K562 (cell line): ENCODE measurements around the gene LMNTD2. TPM values are rescaled to one million over a fixed set of nuclear protein-coding genes. Genes with fewer than 3 reads are reported as not detected.

Source experiments
- ATF1 ChIP-seq, 2 experiments: fragments of 450-650 bp in 1 of 2; IDR thresholded peaks; 2 replicates each; pipeline ENCODE4 v1.6.1; 2016; ENCODE audit warnings: missing compliant biosample characterization in 1 of 2, missing genetic modification characterization in 1 of 2
- CLOCK ChIP-seq: fragments of 250-450 bp; sonication (Bioruptor Pico); IDR thresholded peaks from 2 replicates; pipeline ENCODE4 v1.4.0; 2020; ENCODE audit warnings: mild to moderate bottlenecking, moderate library complexity, borderline replicate concordance
- CSDE1 ChIP-seq, 2 experiments: fragments of 450-650 bp; IDR thresholded peaks; 2 replicates each; pipeline ENCODE4 v1.6.1; 2016; ENCODE audit warnings: mild to moderate bottlenecking in 1 of 2
- E2F8 ChIP-seq: fragments of 450-650 bp; IDR thresholded peaks from 2 replicates; pipeline ENCODE4 v1.7.1; 2018; ENCODE audit warnings: mild to moderate bottlenecking, low read depth; ENCODE audit not compliant: partially characterized antibody
- GABPA ChIP-seq: fragments of 200-800 bp; sonication (Bioruptor generic); conservative IDR thresholded peaks from 2 replicates; pipeline ENCODE4 v1.6.1; 2016; ENCODE audit warnings: low read depth, missing genetic modification characterization, missing compliant biosample characterization
- GATA2 ChIP-seq: sonication (generic); formaldehyde crosslinking; IDR thresholded peaks from 2 replicates; pipeline ENCODE4 v1.4.0; 2020; ENCODE audit warnings: mild to moderate bottlenecking, missing genetic modification reagents
- HDGF ChIP-seq: fragments of 450-650 bp; IDR thresholded peaks from 2 replicates; pipeline ENCODE4 v1.6.1; 2016
- KLF16 ChIP-seq: IDR thresholded peaks from 2 replicates; pipeline ENCODE4 v1.6.1; 2016; ENCODE audit warnings: antibody characterized with exemption
- MCM7 ChIP-seq, 2 experiments: fragments of 450-650 bp; IDR thresholded peaks; 2 replicates each; pipeline ENCODE4 v1.6.1; 2016 to 2018
- NR2C2 ChIP-seq, 2 experiments: fragments of 200-800 bp in 1 of 2; sonication (Bioruptor generic) in 1 of 2; sonication (generic) in 1 of 2; formaldehyde crosslinking in 1 of 2; IDR thresholded peaks; 2 replicates each; pipeline versions ENCODE4 v1.6.1 to v1.8.0; 2016 to 2022; ENCODE audit warnings: mild to moderate bottlenecking in 1 of 2, missing compliant biosample characterization in 1 of 2, missing genetic modification characterization in 1 of 2, missing genetic modification reagents in 1 of 2
- RBFOX2 ChIP-seq: fragments of 200-400 bp; formaldehyde crosslinking; IDR thresholded peaks from 2 replicates; pipeline ENCODE4 v1.6.1; 2017; ENCODE audit warnings: low read depth, mild to moderate bottlenecking, low read length, moderate library complexity
- THRA ChIP-seq: fragments of 450-650 bp; IDR thresholded peaks from 2 replicates; pipeline ENCODE4 v1.6.1; 2017; ENCODE audit warnings: mild to moderate bottlenecking, moderate library complexity
- polyA plus RNA-seq, 8 experiments: library from polyadenylated mRNA; depleted of rRNA in 4 of 8; stranded (reverse) in 5 of 8; unstranded in 3 of 8; fragments of >200 nt; fragmentation: Nextera tagmentation in 2 of 8; fragmentation: Illumina TruSeq in 1 of 8; extraction: Ambion mirVana in 2 of 8; extraction: Trizol in 1 of 8; gene quantifications; 2 replicates each; pipeline versions ENCODE4 v1.2.1 to v1.2.3, GENCODE V29; 2011 to 2014; ENCODE audit warnings: inconsistent platforms in 1 of 8, missing spikeins in 1 of 8
- total RNA-seq, 7 experiments: library from RNA; depleted of rRNA in 6 of 7; stranded (reverse); fragments of >200 nt in 6 of 7; fragmentation: Illumina TruSeq in 2 of 7; extraction: Trizol in 2 of 7; gene quantifications; 2 replicates each; pipeline versions ENCODE4 v1.2.1 to v1.2.3, GENCODE V29; 2011 to 2021; ENCODE audit warnings: low replicate concordance in 1 of 7
- TF ChIP-seq, protein P1 (sequence below): fragments of 450-650 bp; IDR thresholded peaks from 2 replicates; pipeline ENCODE4 v1.6.1; 2016; ENCODE audit warnings: antibody characterized with exemption
- TF ChIP-seq, protein P2 (sequence below), 2 experiments: fragments of 450-650 bp in 1 of 2; sonication (generic) in 1 of 2; formaldehyde crosslinking; conservative IDR thresholded peaks; 2 replicates each; pipeline versions ENCODE4 v1.4.0 to v1.8.1; 2020 to 2022; ENCODE audit warnings: mild to moderate bottlenecking in 1 of 2, missing genetic modification reagents in 1 of 2
- TF ChIP-seq, protein P3 (sequence below), 2 experiments: fragments of 450-650 bp in 1 of 2; sonication (generic) in 1 of 2; formaldehyde crosslinking in 1 of 2; IDR thresholded peaks in 1 of 2; conservative IDR thresholded peaks in 1 of 2; 2 replicates each; pipeline versions ENCODE4 v1.6.1 to v1.8.1; 2016 to 2023; ENCODE audit warnings: mild to moderate bottlenecking in 2 of 2, moderate library complexity in 2 of 2, inconsistent platforms in 1 of 2, missing genetic modification reagents in 1 of 2

LMNTD2 gene
- total and polyA plus RNA-seq, 9 of the 15 experiments (the other 6 are each of a cell fraction or from before 2014, with no cell fraction given): 0.48 to 4.2 (median 1.5) TPM; not detected in 3

DNA sequence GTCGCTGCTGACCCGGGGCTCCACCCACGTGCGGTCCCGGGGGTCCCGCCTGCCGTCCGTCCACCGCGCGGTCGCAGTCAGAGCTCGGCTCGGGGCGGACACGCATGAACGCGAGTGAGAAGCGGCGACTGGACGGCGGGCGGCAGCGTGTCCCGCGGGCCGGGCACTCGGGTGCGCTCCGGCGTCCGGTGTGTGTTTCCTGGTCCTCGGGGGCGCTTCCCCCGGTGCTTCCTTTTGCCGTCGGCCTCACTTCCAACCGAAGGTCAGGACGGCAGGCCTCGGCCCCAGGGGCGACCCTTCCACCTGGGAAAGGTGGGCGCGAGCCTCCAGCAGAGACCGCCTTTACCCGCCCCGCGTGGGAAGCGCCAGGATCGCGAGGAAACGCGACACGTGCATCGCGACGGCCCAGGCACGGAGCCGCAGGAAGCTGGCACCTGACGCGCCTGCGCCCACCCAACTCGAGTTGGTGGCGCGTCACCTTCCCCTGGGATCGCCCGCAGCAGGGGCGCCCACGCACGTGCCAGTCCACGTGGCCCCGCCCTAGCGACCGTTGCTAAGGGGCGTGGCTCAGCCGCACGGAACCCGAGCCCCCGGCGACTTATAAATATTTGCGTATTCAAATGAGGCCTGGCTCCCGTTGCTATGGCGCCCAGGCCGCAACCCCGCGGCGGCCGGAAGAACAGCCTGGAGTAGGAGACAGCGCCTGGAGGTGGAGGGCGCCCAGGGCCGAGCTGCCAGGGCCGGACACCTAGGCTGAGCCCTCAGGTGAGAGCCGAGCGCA is 23.5 kb downstream of the LMNTD2 start, which contains the start of gene LRRC56 (continued):
- TF ChIP-seq GABPA (tag) (peak; percentile 41), E2F8 (no peak), THRA (no peak), ATF1 (CRISPR knock-in tag; IDR thresholded peaks at IDR 0.05) (no peak), ATF1 (tag; IDR thresholded peaks at IDR 0.05) (peak; percentile 53; the same call in 1 of the 2 replicates), GATA2 (CRISPR knock-in tag) (no peak), MCM7 (IDR thresholded peaks at IDR 0.05) (no peak), NR2C2 (CRISPR knock-in tag; IDR thresholded peaks at IDR 0.05) (0 out of 2 replicates have a peak, but pooled peaks have one; percentile 55), NR2C2 (tag; IDR thresholded peaks at IDR 0.05) (no peak; the same call in 1 of the 2 replicates), CSDE1 (IDR thresholded peaks at IDR 0.05) (peak in 1 of 2 experiments; percentile 96; a peak in 2 of 4 replicates), HDGF (no peak), RBFOX2 (peak; percentile 68), KLF16 (no peak), CLOCK (CRISPR knock-in tag) (peak; percentile 92)
- TF ChIP-seq, protein P1, sequence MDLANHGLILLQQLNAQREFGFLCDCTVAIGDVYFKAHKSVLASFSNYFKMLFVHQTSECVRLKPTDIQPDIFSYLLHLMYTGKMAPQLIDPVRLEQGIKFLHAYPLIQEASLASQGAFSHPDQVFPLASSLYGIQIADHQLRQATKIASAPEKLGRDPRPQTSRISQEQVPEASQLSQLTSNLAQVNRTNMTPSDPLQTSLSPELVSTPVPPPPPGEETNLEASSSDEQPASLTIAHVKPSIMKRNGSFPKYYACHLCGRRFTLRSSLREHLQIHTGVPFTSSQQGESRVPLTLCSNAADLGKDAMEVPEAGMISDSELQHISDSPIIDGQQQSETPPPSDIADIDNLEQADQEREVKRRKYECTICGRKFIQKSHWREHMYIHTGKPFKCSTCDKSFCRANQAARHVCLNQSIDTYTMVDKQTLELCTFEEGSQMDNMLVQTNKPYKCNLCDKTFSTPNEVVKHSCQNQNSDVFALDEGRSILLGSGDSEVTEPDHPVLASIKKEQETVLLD: peak; percentile 25; the same call in 1 of the 2 replicates
- TF ChIP-seq, protein P2, sequence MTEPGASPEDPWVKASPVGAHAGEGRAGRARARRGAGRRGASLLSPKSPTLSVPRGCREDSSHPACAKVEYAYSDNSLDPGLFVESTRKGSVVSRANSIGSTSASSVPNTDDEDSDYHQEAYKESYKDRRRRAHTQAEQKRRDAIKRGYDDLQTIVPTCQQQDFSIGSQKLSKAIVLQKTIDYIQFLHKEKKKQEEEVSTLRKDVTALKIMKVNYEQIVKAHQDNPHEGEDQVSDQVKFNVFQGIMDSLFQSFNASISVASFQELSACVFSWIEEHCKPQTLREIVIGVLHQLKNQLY (CRISPR knock-in tag; conservative IDR thresholded peaks at IDR 0.05): no peak
- TF ChIP-seq, protein P3, sequence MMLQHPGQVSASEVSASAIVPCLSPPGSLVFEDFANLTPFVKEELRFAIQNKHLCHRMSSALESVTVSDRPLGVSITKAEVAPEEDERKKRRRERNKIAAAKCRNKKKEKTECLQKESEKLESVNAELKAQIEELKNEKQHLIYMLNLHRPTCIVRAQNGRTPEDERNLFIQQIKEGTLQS (IDR thresholded peaks at IDR 0.05): peak; percentile 35; the same call in 1 of the 2 replicates
- TF ChIP-seq, protein P3 (CRISPR knock-in tag; conservative IDR thresholded peaks at IDR 0.05): no peak
